HepG2 (cell line): Measurements from ENCODE around the gene RNASE12. TPM values are rescaled to one million over a fixed set of nuclear protein-coding genes. Genes with fewer than 3 reads are reported as not detected.

ENCODE experiments used
- GATA4 ChIP-seq: sonication (generic); IDR thresholded peaks from 2 replicates; pipeline ENCODE4 v1.6.1; 2016; ENCODE audit warnings: antibody characterized with exemption, low read depth, borderline replicate concordance
- GFI1 ChIP-seq: sonication (generic); formaldehyde crosslinking; IDR thresholded peaks from 2 replicates; pipeline ENCODE4 v1.5.0; 2020; ENCODE audit warnings: missing genetic modification reagents, mild to moderate bottlenecking, borderline replicate concordance
- HNRNPUL1 ChIP-seq: fragments of 200-400 bp; formaldehyde crosslinking; IDR thresholded peaks from 2 replicates; pipeline ENCODE4 v1.6.1; 2017; ENCODE audit warnings: low read depth, mild to moderate bottlenecking, low read length, moderate library complexity
- KDM5A ChIP-seq: fragments of 200-600 bp; sonication (generic); IDR thresholded peaks from 2 replicates; pipeline ENCODE4 v1.7.0; 2018; ENCODE audit warnings: antibody characterized with exemption, mild to moderate bottlenecking, low read length, borderline replicate concordance
- KLF16 ChIP-seq, 2 experiments: sonication (generic) in 1 of 2; formaldehyde crosslinking in 1 of 2; IDR thresholded peaks; 2 replicates each; pipeline versions ENCODE4 v1.6.1 to v1.8.0; 2016 to 2023; ENCODE audit warnings: missing genetic modification reagents in 2 of 2, missing compliant biosample characterization in 1 of 2
- NCOR1 ChIP-seq: fragments of 200-600 bp; sonication (generic); IDR thresholded peaks from 2 replicates; pipeline ENCODE4 v1.7.0; 2017; ENCODE audit warnings: antibody characterized with exemption, low read length, borderline replicate concordance
- RBM39 ChIP-seq: fragments of 200-400 bp; formaldehyde crosslinking; IDR thresholded peaks from one replicate; pipeline ENCODE4 v1.6.1; 2018; ENCODE audit warnings: antibody characterized with exemption, mild to moderate bottlenecking, low read depth, low read length; ENCODE audit not compliant: poor library complexity, severe bottlenecking
- SIX4 ChIP-seq: sonication (generic); formaldehyde crosslinking; IDR thresholded peaks from 2 replicates; pipeline ENCODE4 v1.4.0; 2020; ENCODE audit warnings: missing genetic modification reagents
- SMAD3 ChIP-seq: sonication (generic); formaldehyde crosslinking; IDR thresholded peaks from 2 replicates; pipeline ENCODE4 v1.4.0; 2020; ENCODE audit warnings: missing genetic modification reagents
- ZBTB8A ChIP-seq: sonication (generic); formaldehyde crosslinking; IDR thresholded peaks from 2 replicates; pipeline ENCODE4 v1.4.0; 2020; ENCODE audit warnings: mild to moderate bottlenecking, low read depth, missing genetic modification reagents, borderline replicate concordance
- ZFP1 ChIP-seq: IDR thresholded peaks from 2 replicates; pipeline ENCODE4 v1.6.1; 2016
- ZNF333 ChIP-seq: sonication (generic); formaldehyde crosslinking; IDR thresholded peaks from 2 replicates; pipeline ENCODE4 v1.4.0; 2020; ENCODE audit warnings: mild to moderate bottlenecking, missing genetic modification reagents, borderline replicate concordance
- ZNF354B ChIP-seq: sonication (generic); formaldehyde crosslinking; IDR thresholded peaks from 2 replicates; pipeline ENCODE4 v1.8.0; 2022; ENCODE audit warnings: mild to moderate bottlenecking, missing genetic modification reagents
- ZNF468 ChIP-seq: sonication (generic); formaldehyde crosslinking; IDR thresholded peaks from 2 replicates; pipeline ENCODE4 v1.8.0; 2022; ENCODE audit warnings: mild to moderate bottlenecking, moderate library complexity, missing genetic modification reagents
- ZNF558 ChIP-seq: sonication (generic); formaldehyde crosslinking; IDR thresholded peaks from 2 replicates; pipeline ENCODE4 v1.9.0; 2022; ENCODE audit warnings: mild to moderate bottlenecking, missing genetic modification reagents, borderline replicate concordance
- ZNF567 ChIP-seq: sonication (generic); formaldehyde crosslinking; IDR thresholded peaks from 2 replicates; pipeline ENCODE4 v1.8.1; 2023; ENCODE audit warnings: mild to moderate bottlenecking, missing genetic modification reagents, borderline replicate concordance
- polyA plus RNA-seq, 8 experiments: library from polyadenylated mRNA; depleted of rRNA in 3 of 8; stranded (reverse) in 7 of 8; unstranded in 1 of 8; fragments of >200 nt; fragmentation: Illumina TruSeq in 4 of 8; extraction: Trizol in 4 of 8; gene quantifications; 2 replicates each; pipeline versions ENCODE4 v1.2.1 to v1.2.3, GENCODE V29; 2011 to 2016; ENCODE audit warnings: low read depth in 4 of 8, missing spikeins in 1 of 8, mixed read lengths in 1 of 8; ENCODE audit not compliant: insufficient read depth in 1 of 8
- total RNA-seq, 5 experiments: library from RNA; depleted of rRNA; stranded (reverse); fragments of >200 nt; fragmentation: Illumina TruSeq; extraction: Trizol; gene quantifications; 2 replicates each; pipeline ENCODE4 v1.2.3, GENCODE V29; 2016; ENCODE audit warnings: low read depth in 1 of 5
- TF ChIP-seq, protein P1 (sequence below): sonication (generic); formaldehyde crosslinking; IDR thresholded peaks from 2 replicates; pipeline ENCODE4 v1.8.1; 2023; ENCODE audit warnings: mild to moderate bottlenecking, inconsistent platforms, moderate library complexity, missing genetic modification reagents, borderline replicate concordance
- TF ChIP-seq, protein P2 (sequence below), 2 experiments: fragments of 450-650 bp in 1 of 2; sonication (generic) in 1 of 2; formaldehyde crosslinking in 1 of 2; IDR thresholded peaks; 2 replicates each; pipeline versions ENCODE4 v1.6.1 to v1.8.0; 2016 to 2022; ENCODE audit warnings: antibody characterized with exemption in 1 of 2, mild to moderate bottlenecking in 1 of 2, missing genetic modification reagents in 1 of 2

Gene RNASE12
- total and polyA plus RNA-seq, 2 of the 13 experiments (the other 11 are each of a cell fraction or from before 2014, with no cell fraction given) = not detected

DNA sequence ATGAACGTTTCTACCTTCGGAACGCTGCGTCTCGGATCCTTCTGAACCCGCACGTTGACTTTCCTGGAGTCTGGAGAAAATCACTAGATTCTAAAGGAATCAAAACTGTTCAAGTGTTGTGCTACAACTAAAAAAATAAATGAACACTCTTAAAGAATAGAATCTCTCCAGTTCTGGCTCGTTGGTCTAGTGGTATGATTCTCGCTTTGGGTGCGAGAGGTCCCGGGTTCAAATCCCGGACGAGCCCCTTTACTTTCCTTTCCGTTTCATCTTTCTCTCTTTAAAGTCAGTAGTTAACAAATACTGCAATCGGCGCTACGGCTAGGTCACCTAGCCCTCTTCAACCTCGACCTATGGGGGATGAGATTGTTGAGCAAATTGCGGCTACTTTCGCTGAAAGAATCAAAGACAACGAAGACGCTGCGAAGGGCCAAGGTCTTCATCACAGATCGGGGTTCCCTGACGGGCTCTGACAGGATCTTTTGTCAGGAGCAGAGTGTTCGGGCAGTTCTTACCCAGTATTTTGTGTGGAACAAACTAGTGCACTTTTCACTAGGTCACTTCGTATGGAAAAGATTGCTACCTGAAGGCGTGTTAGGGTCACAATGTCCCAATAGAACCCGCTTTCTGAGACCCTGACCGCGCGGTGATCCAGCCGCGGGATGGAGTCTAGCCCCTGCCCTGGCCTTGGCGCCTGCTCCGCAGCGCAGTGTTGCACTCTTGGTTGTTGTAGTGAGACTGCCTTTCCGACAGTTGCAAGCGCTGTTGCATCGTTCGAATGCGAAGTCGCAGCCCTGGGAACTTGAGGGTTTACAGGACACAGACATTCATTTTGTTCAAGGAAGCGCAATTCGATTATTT, 41.9 kb upstream of the RNASE12 start (continued):
- TF ChIP-seq, protein P1, sequence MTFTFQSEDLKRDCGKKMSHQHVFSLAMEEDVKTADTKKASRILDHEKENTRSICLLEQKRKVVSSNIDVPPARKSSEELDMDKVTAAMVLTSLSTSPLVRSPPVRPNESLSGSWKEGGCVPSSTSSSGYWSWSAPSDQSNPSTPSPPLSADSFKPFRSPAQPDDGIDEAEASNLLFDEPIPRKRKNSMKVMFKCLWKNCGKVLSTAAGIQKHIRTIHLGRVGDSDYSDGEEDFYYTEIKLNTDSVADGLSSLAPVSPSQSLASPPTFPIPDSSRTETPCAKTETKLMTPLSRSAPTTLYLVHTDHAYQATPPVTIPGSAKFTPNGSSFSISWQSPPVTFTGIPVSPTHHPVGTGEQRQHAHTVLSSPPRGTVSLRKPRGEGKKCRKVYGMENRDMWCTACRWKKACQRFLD (CRISPR knock-in tag) = no peak
- no peak for TF ChIP-seq GATA4
- no peak for TF ChIP-seq ZNF567
- peak; percentile 83 for TF ChIP-seq ZFP1 (CRISPR knock-in tag)
- no peak for TF ChIP-seq HNRNPUL1
- TF ChIP-seq ZNF558 (CRISPR knock-in tag) = no peak
- peak in 1 of 2 experiments; percentile 72; a peak in 1 of 4 replicates for TF ChIP-seq KLF16 (CRISPR knock-in tag; IDR thresholded peaks at IDR 0.05)
- no peak; the same call in 1 of the 2 replicates for TF ChIP-seq ZNF354B (CRISPR knock-in tag)
- TF ChIP-seq ZNF333 (CRISPR knock-in tag) = no peak
- no peak; the same call in 1 of the 2 replicates for TF ChIP-seq KDM5A
- no peak; the same call in 1 of the 2 replicates for TF ChIP-seq GFI1 (CRISPR knock-in tag)
- TF ChIP-seq ZBTB8A (CRISPR knock-in tag) = no peak
- no peak for TF ChIP-seq ZNF468 (CRISPR knock-in tag)
- TF ChIP-seq SIX4 (CRISPR knock-in tag) = 0 out of 2 replicates have a peak, but pooled peaks have one; percentile 35
- TF ChIP-seq NCOR1 = peak; percentile 72; the same call in 1 of the 2 replicates
- no peak for TF ChIP-seq SMAD3 (CRISPR knock-in tag)
- TF ChIP-seq, protein P2, sequence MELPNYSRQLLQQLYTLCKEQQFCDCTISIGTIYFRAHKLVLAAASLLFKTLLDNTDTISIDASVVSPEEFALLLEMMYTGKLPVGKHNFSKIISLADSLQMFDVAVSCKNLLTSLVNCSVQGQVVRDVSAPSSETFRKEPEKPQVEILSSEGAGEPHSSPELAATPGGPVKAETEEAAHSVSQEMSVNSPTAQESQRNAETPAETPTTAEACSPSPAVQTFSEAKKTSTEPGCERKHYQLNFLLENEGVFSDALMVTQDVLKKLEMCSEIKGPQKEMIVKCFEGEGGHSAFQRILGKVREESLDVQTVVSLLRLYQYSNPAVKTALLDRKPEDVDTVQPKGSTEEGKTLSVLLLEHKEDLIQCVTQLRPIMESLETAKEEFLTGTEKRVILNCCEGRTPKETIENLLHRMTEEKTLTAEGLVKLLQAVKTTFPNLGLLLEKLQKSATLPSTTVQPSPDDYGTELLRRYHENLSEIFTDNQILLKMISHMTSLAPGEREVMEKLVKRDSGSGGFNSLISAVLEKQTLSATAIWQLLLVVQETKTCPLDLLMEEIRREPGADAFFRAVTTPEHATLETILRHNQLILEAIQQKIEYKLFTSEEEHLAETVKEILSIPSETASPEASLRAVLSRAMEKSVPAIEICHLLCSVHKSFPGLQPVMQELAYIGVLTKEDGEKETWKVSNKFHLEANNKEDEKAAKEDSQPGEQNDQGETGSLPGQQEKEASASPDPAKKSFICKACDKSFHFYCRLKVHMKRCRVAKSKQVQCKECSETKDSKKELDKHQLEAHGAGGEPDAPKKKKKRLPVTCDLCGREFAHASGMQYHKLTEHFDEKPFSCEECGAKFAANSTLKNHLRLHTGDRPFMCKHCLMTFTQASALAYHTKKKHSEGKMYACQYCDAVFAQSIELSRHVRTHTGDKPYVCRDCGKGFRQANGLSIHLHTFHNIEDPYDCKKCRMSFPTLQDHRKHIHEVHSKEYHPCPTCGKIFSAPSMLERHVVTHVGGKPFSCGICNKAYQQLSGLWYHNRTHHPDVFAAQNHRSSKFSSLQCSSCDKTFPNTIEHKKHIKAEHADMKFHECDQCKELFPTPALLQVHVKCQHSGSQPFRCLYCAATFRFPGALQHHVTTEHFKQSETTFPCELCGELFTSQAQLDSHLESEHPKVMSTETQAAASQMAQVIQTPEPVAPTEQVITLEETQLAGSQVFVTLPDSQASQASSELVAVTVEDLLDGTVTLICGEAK (IDR thresholded peaks at IDR 0.05) = no peak; the same call in 1 of the 2 replicates
- TF ChIP-seq, protein P2 (CRISPR knock-in tag; IDR thresholded peaks at IDR 0.05) = no peak
- TF ChIP-seq RBM39 = no peak
